WTC11 (cell line): ENCODE measurements around the gene REEP3. TPM values are rescaled to one million over a fixed set of nuclear protein-coding genes. Genes with fewer than 3 reads are reported as not detected.

ENCODE experiments used
- ATAC-seq: fragments of 200-7000 bp; cut with Tn5 transposase; 2 replicates; pipeline ENCODE4 v1.10.0; 2021; ENCODE audit warnings: mild to moderate bottlenecking, moderate library complexity
- CTCF ChIA-PET: fragments of 300-600 bp; sonication (Branson Sonifier 250); formaldehyde crosslinking; loops from one replicate; lab custom pipeline; 2021; ENCODE audit warnings: antibody characterized with exemption; lab: Charles Lee
- POLR2A ChIA-PET: fragments of 350-600 bp; sonication (Branson Sonifier 250); formaldehyde crosslinking; loops from one replicate; lab custom pipeline; 2021; ENCODE audit warnings: antibody characterized with exemption; lab: Charles Lee
- DNase-seq: peaks from one replicate; pipeline ENCODE4 v3.0.0; 2021; ENCODE audit warnings: low spot score
- H3K27ac Mint-ChIP-seq: 2 replicates; pipeline ENCODE4 v1.8.0; 2021; ENCODE audit warnings: mixed read lengths
- H3K27me3 Mint-ChIP-seq: 2 replicates; pipeline ENCODE4 v1.8.0; 2021; ENCODE audit warnings: low read depth, mild to moderate bottlenecking, moderate library complexity, mixed read lengths
- H3K36me3 Mint-ChIP-seq: 2 replicates; pipeline ENCODE4 v1.8.0; 2021; ENCODE audit warnings: mixed read lengths
- H3K4me1 Mint-ChIP-seq: 2 replicates; pipeline ENCODE4 v1.8.0; 2022; ENCODE audit warnings: mixed read lengths
- H3K4me3 Mint-ChIP-seq: 2 replicates; pipeline ENCODE4 v1.8.0; 2021; ENCODE audit warnings: mild to moderate bottlenecking, moderate library complexity, mixed read lengths
- H3K9me3 Mint-ChIP-seq: 2 replicates; pipeline ENCODE4 v1.8.0; 2021; ENCODE audit warnings: mixed read lengths
- ATF2 ChIP-seq: sonication (generic); formaldehyde crosslinking; IDR thresholded peaks from 2 replicates; pipeline ENCODE4 v1.8.1; 2022; ENCODE audit warnings: low read depth, missing genetic modification reagents, borderline replicate concordance
- ATF6 ChIP-seq: sonication (generic); formaldehyde crosslinking; IDR thresholded peaks from 2 replicates; pipeline ENCODE4 v1.8.1; 2023; ENCODE audit warnings: mild to moderate bottlenecking, missing genetic modification reagents
- ESRRA ChIP-seq: sonication (generic); formaldehyde crosslinking; IDR thresholded peaks from 2 replicates; pipeline ENCODE4 v1.8.1; 2022; ENCODE audit warnings: mild to moderate bottlenecking, missing genetic modification reagents, borderline replicate concordance
- FOXJ3 ChIP-seq: sonication (generic); formaldehyde crosslinking; IDR thresholded peaks from 2 replicates; pipeline ENCODE4 v1.9.0; 2021; ENCODE audit warnings: missing genetic modification reagents, mild to moderate bottlenecking, borderline replicate concordance
- GTF2I ChIP-seq: fragments of 250-450 bp; sonication (Bioruptor Pico); conservative IDR thresholded peaks from 2 replicates; pipeline ENCODE4 v1.4.0; 2021; ENCODE audit warnings: mild to moderate bottlenecking
- HMGXB4 ChIP-seq: sonication (generic); formaldehyde crosslinking; IDR thresholded peaks from 2 replicates; pipeline ENCODE4 v1.8.1; 2023; ENCODE audit warnings: mild to moderate bottlenecking, moderate library complexity, missing genetic modification reagents
- IRF2 ChIP-seq: sonication (generic); formaldehyde crosslinking; IDR thresholded peaks from 2 replicates; pipeline ENCODE4 v1.8.0; 2022; ENCODE audit warnings: low read depth, missing genetic modification reagents, borderline replicate concordance
- MAX ChIP-seq: sonication (generic); formaldehyde crosslinking; IDR thresholded peaks from 2 replicates; pipeline ENCODE4 v1.8.0; 2022; ENCODE audit warnings: mild to moderate bottlenecking, missing genetic modification reagents
- PRRX2 ChIP-seq: fragments of 250-450 bp; sonication (Bioruptor Pico); IDR thresholded peaks from 2 replicates; pipeline ENCODE4 v1.8.0; 2021; ENCODE audit warnings: mild to moderate bottlenecking
- TEAD4 ChIP-seq: sonication (generic); formaldehyde crosslinking; IDR thresholded peaks from 2 replicates; pipeline ENCODE4 v1.8.0; 2022; ENCODE audit warnings: mild to moderate bottlenecking, missing genetic modification reagents
- ZBTB21 ChIP-seq: sonication (generic); formaldehyde crosslinking; IDR thresholded peaks from 2 replicates; pipeline ENCODE4 v1.8.1; 2023; ENCODE audit warnings: mild to moderate bottlenecking, missing genetic modification reagents, borderline replicate concordance
- ZNF281 ChIP-seq: sonication (generic); formaldehyde crosslinking; IDR thresholded peaks from 2 replicates; pipeline ENCODE4 v1.8.0; 2023; ENCODE audit warnings: mild to moderate bottlenecking, missing genetic modification reagents
- ZNF317 ChIP-seq: sonication (generic); formaldehyde crosslinking; IDR thresholded peaks from 2 replicates; pipeline ENCODE4 v1.8.1; 2023; ENCODE audit warnings: low read depth, mild to moderate bottlenecking, moderate library complexity, missing genetic modification reagents, borderline replicate concordance
- ZNF512 ChIP-seq: sonication (generic); formaldehyde crosslinking; IDR thresholded peaks from 2 replicates; pipeline ENCODE4 v1.8.1; 2022; ENCODE audit warnings: missing genetic modification reagents, borderline replicate concordance
- ZNF532 ChIP-seq: fragments of 250-450 bp; sonication (Bioruptor Pico); IDR thresholded peaks from 2 replicates; pipeline ENCODE4 v1.9.0; 2021; ENCODE audit warnings: mild to moderate bottlenecking, borderline replicate concordance
- ZNF671 ChIP-seq: fragments of 250-450 bp; sonication (Bioruptor Pico); IDR thresholded peaks from 2 replicates; pipeline ENCODE4 v1.8.0; 2021; ENCODE audit warnings: mild to moderate bottlenecking
- total RNA-seq: library from RNA; stranded (reverse); gene quantifications from 3 replicates; pipeline ENCODE4 v1.2.3, GENCODE V29; 2021

REEP3 gene
- total RNA-seq, 1 experiment from 2014 or later = 18.5 TPM

- TF ChIP-seq HMGXB4 (CRISPR knock-in tag) (no peak), ATF2 (CRISPR knock-in tag) (no peak), FOXJ3 (CRISPR knock-in tag) (no peak)
Observed at GRCh38 chr10:63503395-63503794, 17.8 kb upstream of the REEP3 start (continued).

- H3K4me1 Mint-ChIP-seq = peaks cover 34% of the 10 kb centered on the region
- CTCF ChIA-PET = interaction anchor here (0.6 to 1.7 kb wide), 6 partner anchors 18 to 250 kb away, joined by 3 to 6 read pairs (median 3); no protein-coding TSS in a partner anchor
- DNase-seq (no peak), ATAC-seq (peak; percentile 90)
- peak overlapping the region; percentile 91 for H3K27ac Mint-ChIP-seq
- no peaks in the 10 kb centered on the region for H3K27me3 Mint-ChIP-seq
- TF ChIP-seq PRRX2 (CRISPR knock-in tag) (no peak), ZBTB21 (CRISPR knock-in tag) (no peak), ZNF512 (no peak), ZNF532 (CRISPR knock-in tag) (no peak), MAX (CRISPR knock-in tag) (no peak), IRF2 (CRISPR knock-in tag) (no peak), ZNF671 (CRISPR knock-in tag) (no peak), ZNF317 (CRISPR knock-in tag) (no peak), GTF2I (CRISPR knock-in tag) (no peak)
- H3K9me3 Mint-ChIP-seq = no peaks in the 10 kb centered on the region
- no peaks in the 10 kb centered on the region for H3K36me3 Mint-ChIP-seq
- H3K4me3 Mint-ChIP-seq = no peak overlapping the region
- POLR2A ChIA-PET = no interaction called here
Observed at GRCh38 chr10:63504145-63504881, 16.9 kb upstream of the REEP3 start.

- CTCF ChIA-PET = interaction anchor here (1.1 kb wide), 1 partner anchor 215 kb away, joined by 4 read pairs; no protein-coding TSS in a partner anchor
- TF ChIP-seq ZNF281 (CRISPR knock-in tag) (no peak), TEAD4 (CRISPR knock-in tag) (no peak), ATF6 (CRISPR knock-in tag) (no peak), ESRRA (no peak)
- TF ChIP-seq, all 79 proteins: peak for 0
- POLR2A ChIA-PET = interaction anchor here (0.6 kb wide), 1 partner anchor 124 kb away, joined by 4 read pairs; no protein-coding TSS in a partner anchor
- no peaks in the 10 kb centered on the region for H3K27me3 Mint-ChIP-seq
- no peaks in the 10 kb centered on the region for H3K36me3 Mint-ChIP-seq
- no peak for ATAC-seq
- H3K4me3 Mint-ChIP-seq = no peak overlapping the region
- no peaks in the 10 kb centered on the region for H3K9me3 Mint-ChIP-seq
- no peak for DNase-seq
- H3K27ac Mint-ChIP-seq = no peak overlapping the region
- peaks cover 34% of the 10 kb centered on the region for H3K4me1 Mint-ChIP-seq
Observed at GRCh38 chr10:63505562-63505961, 15.6 kb upstream of the REEP3 start.
